Measurements from ENCODE around the gene ALLC.

GRCh38 chr2:3742743-3743508 lies 84.9 kb downstream of the ALLC start:
- TF ChIP-seq CTCF (IDR thresholded peaks at IDR 0.05; ENCODE audit: insufficient read depth, low read length, poor library complexity, severe bottlenecking) (no peak), EZH2phosphoT487 (conservative IDR thresholded peaks at IDR 0.05; ENCODE audit: low read length) (no peak)
